Naive thymus-derived CD4-positive, alpha-beta T cell (primary cell): Measurements from ENCODE around the gene TC2N. TPM values are rescaled to one million over a fixed set of nuclear protein-coding genes. Genes with fewer than 3 reads are reported as not detected.

ENCODE experiments used
- ATAC-seq: fragments of 150-1000 bp; cut with Tn5 transposase; 2 replicates; pipeline ENCODE4 v1.10.0; 2021; ENCODE audit warnings: mild to moderate bottlenecking, moderate library complexity
- CTCF ChIA-PET: fragments of 350-600 bp; sonication (Branson Sonifier 250); formaldehyde crosslinking; loops from one replicate; lab custom pipeline; 2021; ENCODE audit warnings: antibody characterized with exemption; lab: Charles Lee
- POLR2A ChIA-PET: fragments of 350-600 bp; sonication (Branson Sonifier 250); formaldehyde crosslinking; loops from one replicate; lab custom pipeline; 2021; ENCODE audit warnings: antibody characterized with exemption, inconsistent platforms; lab: Charles Lee
- DNase-seq, 9 donors: peaks; one replicate each; pipeline versions ENCODE4 v3.0.0 to v3.0.0-alpha.2; 2020 to 2022; ENCODE audit warnings: mixed read lengths in 1 of 9
- H3K27ac ChIP-seq: one replicate; pipeline ENCODE4 v1.7.0; 2013; ENCODE audit warnings: mild to moderate bottlenecking, low read depth, low read length, moderate library complexity
- H3K27me3 ChIP-seq, 2 donors: one replicate each; pipeline ENCODE4 v1.7.0; 2013; ENCODE audit warnings: low read length in 2 of 2, mild to moderate bottlenecking in 2 of 2, moderate library complexity in 2 of 2; ENCODE audit not compliant: control insufficient read depth in 2 of 2, insufficient read depth in 2 of 2
- H3K36me3 ChIP-seq, 3 experiments: 1 replicate in 2 of 3; 2 replicates in 1 of 3; pipeline ENCODE4 v1.7.0; 2013; ENCODE audit warnings: low read length in 3 of 3, mild to moderate bottlenecking in 3 of 3, moderate library complexity in 1 of 3; ENCODE audit not compliant: insufficient read depth in 3 of 3, control insufficient read depth in 2 of 3
- H3K4me1 ChIP-seq, 2 donors: one replicate each; pipeline ENCODE4 v1.7.0; 2013; ENCODE audit warnings: low read length in 2 of 2, mild to moderate bottlenecking in 2 of 2, moderate library complexity in 1 of 2; ENCODE audit not compliant: control insufficient read depth in 2 of 2, insufficient read depth in 2 of 2
- H3K4me3 ChIP-seq: 2 replicates; pipeline ENCODE4 v1.7.0; 2013; ENCODE audit warnings: mild to moderate bottlenecking, low read length
- H3K9me3 ChIP-seq, 3 experiments: 1 replicate in 2 of 3; 2 replicates in 1 of 3; pipeline ENCODE4 v1.7.0; 2013; ENCODE audit warnings: low read length in 3 of 3; ENCODE audit not compliant: control insufficient read depth in 2 of 3
- H3K27ac Mint-ChIP-seq, 9 donors: one replicate each; pipeline ENCODE4 v1.8.0; 2020 to 2022; ENCODE audit warnings: mixed read lengths in 9 of 9, mild to moderate bottlenecking in 8 of 9, moderate library complexity in 5 of 9, inconsistent platforms in 2 of 9
- H3K27me3 Mint-ChIP-seq, 5 donors: one replicate each; pipeline ENCODE4 v1.8.0; 2021 to 2022; ENCODE audit warnings: mixed read lengths in 5 of 5, mild to moderate bottlenecking in 1 of 5
- H3K36me3 Mint-ChIP-seq, 5 donors: one replicate each; pipeline ENCODE4 v1.8.0; 2020 to 2022; ENCODE audit warnings: mixed read lengths in 5 of 5, mild to moderate bottlenecking in 3 of 5, inconsistent platforms in 1 of 5
- H3K4me1 Mint-ChIP-seq, 7 donors: one replicate each; pipeline ENCODE4 v1.8.0; 2020 to 2022; ENCODE audit warnings: mixed read lengths in 7 of 7, mild to moderate bottlenecking in 3 of 7, inconsistent platforms in 1 of 7
- H3K4me3 Mint-ChIP-seq, 10 donors: one replicate each; pipeline ENCODE4 v1.8.0; 2020 to 2022; ENCODE audit warnings: mild to moderate bottlenecking in 10 of 10, mixed read lengths in 10 of 10, moderate library complexity in 6 of 10, inconsistent platforms in 2 of 10
- H3K9me3 Mint-ChIP-seq, 11 donors: one replicate each; pipeline ENCODE4 v1.8.0; 2020 to 2022; ENCODE audit warnings: mixed read lengths in 11 of 11, mild to moderate bottlenecking in 4 of 11, inconsistent platforms in 1 of 11, moderate library complexity in 1 of 11
- intact Hi-C, 2 donors: fragments of 100-400 bp; cut with micrococcal nuclease; formaldehyde crosslinking; loops; one replicate each; pipeline ENCODE4 v1.15.1; 2023
- polyA plus RNA-seq, 2 donors: library from polyadenylated mRNA; unstranded; fragments of 300-500 nt; fragmentation: Illumina TruSeq; gene quantifications; one replicate each; pipeline ENCODE4 v1.2.3, GENCODE V29; 2021
- total RNA-seq, 6 experiments: library from RNA in 5 of 6; stranded (reverse) in 5 of 6; gene quantifications; 1 replicate in 5 of 6; 2 replicates in 1 of 6; pipeline ENCODE4 v1.2.3 and lab custom pipeline; 2021 to 2026

Gene TC2N
- total and polyA plus RNA-seq, 7 experiments from 2014 or later: 158 to 301 (median 193) TPM

- CTCF ChIA-PET: interaction anchor here (0.6 to 1.6 kb wide), 6 partner anchors 9 to 29 kb away, joined by 3 to 8 read pairs (median 4); no protein-coding TSS in a partner anchor
- peaks cover 36 to 53% (median 44%) of the 10 kb centered on the region in 7 donors for H3K4me1 Mint-ChIP-seq
These were observed 15.4 kb upstream of the TC2N start for GRCh38 chr14:91882776-91883175.

DNA sequence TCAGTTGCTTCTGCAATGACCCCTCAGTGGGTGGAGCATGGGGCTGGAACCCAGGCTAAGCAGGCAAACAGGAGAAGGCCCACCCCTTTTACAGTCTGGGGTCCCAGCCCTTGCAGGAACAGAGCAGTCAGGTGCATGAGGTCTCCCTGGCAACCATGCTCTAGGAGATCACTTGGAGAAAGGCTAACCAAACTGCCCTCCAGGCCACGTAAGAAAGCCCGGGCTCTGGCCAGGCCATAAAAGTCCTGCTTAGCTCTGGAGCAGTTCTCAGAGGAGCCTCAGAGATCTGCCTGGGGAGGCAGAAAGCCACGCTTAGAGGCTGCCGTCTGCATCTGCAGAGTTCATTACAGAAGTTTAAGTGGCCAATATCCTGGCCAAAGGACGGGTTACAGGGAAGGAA is 15.0 kb upstream of the TC2N start:
- intact Hi-C loops: no loop called here
- Mint-ChIP-seq H3K27ac (peak overlapping the region in 6 of 9 donors; percentile 13 to 72 (median 58)), H3K27me3 (no peaks in the 10 kb centered on the region)

More at GRCh38 chr14:91882776-91883175, 15.4 kb upstream of the TC2N start:
- peaks cover 0 to 5% (median 0%) of the 10 kb centered on the region in 11 donors for H3K9me3 Mint-ChIP-seq
- POLR2A ChIA-PET: interaction anchor here (0.9 to 5.3 kb wide), 7 partner anchors 9 to 29 kb away, joined by 3 to 71 read pairs (median 7); partner anchors contain the start of gene TC2N
- intact Hi-C loops: no loop called here
- DNase-seq (no peak), ATAC-seq (no peak)
- H3K4me3 Mint-ChIP-seq: no peak overlapping the region
- H3K36me3 ChIP-seq: no peaks in the 10 kb centered on the region
- H3K4me1 ChIP-seq: peaks cover 19 to 21% of the 10 kb centered on the region in 2 donors
- H3K27me3 Mint-ChIP-seq: no peaks in the 10 kb centered on the region
- no peaks in the 10 kb centered on the region for H3K9me3 ChIP-seq
- no peaks in the 10 kb centered on the region for H3K27me3 ChIP-seq
- no peak overlapping the region for H3K4me3 ChIP-seq
- H3K27ac ChIP-seq: no peak overlapping the region
- peaks cover 0 to 9% (median 0%) of the 10 kb centered on the region in 5 donors for H3K36me3 Mint-ChIP-seq
- H3K27ac Mint-ChIP-seq: peak overlapping the region in 5 of 9 donors; percentile 12 to 72 (median 40)

GRCh38 chr14:91879196-91879595 is 11.9 kb upstream of the TC2N start:
- ChIA-PET POLR2A (interaction anchor here (1.0 to 5.3 kb wide), 5 partner anchors 11 to 22 kb away, joined by 3 to 71 read pairs (median 9); partner anchors contain the start of gene TC2N), CTCF (interaction anchor here (0.7 to 1.0 kb wide), 2 partner anchors 12 to 34 kb away, joined by 3 to 5 read pairs; no protein-coding TSS in a partner anchor)
- H3K4me1 Mint-ChIP-seq: peaks cover 53 to 80% (median 76%) of the 10 kb centered on the region in 7 donors
- DNase-seq: no peak
- no peaks in the 10 kb centered on the region for H3K9me3 ChIP-seq
- H3K9me3 Mint-ChIP-seq: peaks cover 0 to 4% (median 0%) of the 10 kb centered on the region in 11 donors
- peaks cover 0 to 13% (median 0%) of the 10 kb centered on the region in 5 donors for H3K36me3 Mint-ChIP-seq
- H3K27me3 Mint-ChIP-seq: no peaks in the 10 kb centered on the region
- no peaks in the 10 kb centered on the region for H3K27me3 ChIP-seq
- peak overlapping the region in 2 of 10 donors; percentile 20 to 68 for H3K4me3 Mint-ChIP-seq
- no peaks in the 10 kb centered on the region for H3K36me3 ChIP-seq
- intact Hi-C loops: loop anchor here in 1 of 2 donors (10.0 kb wide), 2 partner anchors 554 to 776 kb away; no protein-coding TSS in a partner anchor
- no peak overlapping the region for H3K27ac ChIP-seq
- H3K4me1 ChIP-seq: peaks cover 33 to 54% of the 10 kb centered on the region in 2 donors
- H3K4me3 ChIP-seq: no peak overlapping the region
- ATAC-seq: no peak
- H3K27ac Mint-ChIP-seq: peak overlapping the region; percentile 1 to 100 (median 96)

More for the DNA sequence above, 15.0 kb upstream of the TC2N start:
- Mint-ChIP-seq H3K36me3 (peaks cover 0 to 9% (median 0%) of the 10 kb centered on the region in 5 donors), H3K9me3 (peaks cover 0 to 5% (median 0%) of the 10 kb centered on the region in 11 donors), H3K4me1 (peaks cover 40 to 58% (median 48%) of the 10 kb centered on the region in 7 donors), H3K4me3 (no peak overlapping the region)
- no peaks in the 10 kb centered on the region for H3K9me3 ChIP-seq
- ATAC-seq (no peak), DNase-seq (no peak)
- ChIA-PET POLR2A (interaction anchor here (0.9 to 5.3 kb wide), 7 partner anchors 9 to 28 kb away, joined by 3 to 71 read pairs (median 7); partner anchors contain the start of gene TC2N), CTCF (interaction anchor here (1.3 to 1.6 kb wide), 3 partner anchors 8 to 10 kb away, joined by 3 to 8 read pairs (median 4); no protein-coding TSS in a partner anchor)
- H3K27ac ChIP-seq: no peak overlapping the region
- no peaks in the 10 kb centered on the region for H3K27me3 ChIP-seq
- no peaks in the 10 kb centered on the region for H3K36me3 ChIP-seq
- peaks cover 19 to 25% of the 10 kb centered on the region in 2 donors for H3K4me1 ChIP-seq
- H3K4me3 ChIP-seq: no peak overlapping the region

DNA sequence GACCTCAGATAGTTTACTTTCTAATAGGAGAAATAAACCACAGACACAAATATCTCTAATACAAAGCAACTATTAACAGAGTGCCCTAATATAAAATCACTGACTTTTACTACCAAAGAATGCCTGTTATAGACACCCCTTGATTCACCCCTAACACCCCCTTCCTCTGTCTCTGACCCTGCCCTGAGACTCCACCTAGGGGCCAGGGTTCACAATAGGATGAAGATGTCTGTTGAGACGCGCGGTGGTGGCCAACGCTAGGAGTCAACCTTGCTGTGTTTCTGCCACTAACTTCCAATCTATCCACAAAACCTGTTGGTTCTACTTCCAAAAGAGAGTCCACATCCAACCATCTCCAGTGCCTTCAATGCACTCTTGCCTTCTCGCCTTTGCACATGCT is 10.9 kb upstream of the TC2N start:
- H3K27ac Mint-ChIP-seq: peak overlapping the region in 8 of 9 donors; percentile 20 to 100 (median 97)
- Histone ChIP-seq H3K27ac (no peak overlapping the region), H3K36me3 (no peaks in the 10 kb centered on the region), H3K9me3 (no peaks in the 10 kb centered on the region), H3K4me3 (no peak overlapping the region), H3K4me1 (peaks cover 41 to 62% of the 10 kb centered on the region in 2 donors), H3K27me3 (no peaks in the 10 kb centered on the region)
- DNase-seq (no peak), ATAC-seq (no peak)
- peak overlapping the region in 2 of 10 donors; percentile 9 to 89 for H3K4me3 Mint-ChIP-seq
- peaks cover 0 to 13% (median 0%) of the 10 kb centered on the region in 5 donors for H3K36me3 Mint-ChIP-seq
- intact Hi-C loops: loop anchor here in 1 of 2 donors (10.0 kb wide), 2 partner anchors 553 to 777 kb away; no protein-coding TSS in a partner anchor
- no peaks in the 10 kb centered on the region for H3K27me3 Mint-ChIP-seq
- H3K9me3 Mint-ChIP-seq: peaks cover 0 to 4% (median 0%) of the 10 kb centered on the region in 11 donors
- ChIA-PET POLR2A (interaction anchor here (2.7 to 7.5 kb wide), 4 partner anchors 10 to 19 kb away, joined by 15 to 245 read pairs (median 101); partner anchors contain the start of gene TC2N), CTCF (no interaction called here)
- peaks cover 61 to 88% (median 83%) of the 10 kb centered on the region in 7 donors for H3K4me1 Mint-ChIP-seq

DNA sequence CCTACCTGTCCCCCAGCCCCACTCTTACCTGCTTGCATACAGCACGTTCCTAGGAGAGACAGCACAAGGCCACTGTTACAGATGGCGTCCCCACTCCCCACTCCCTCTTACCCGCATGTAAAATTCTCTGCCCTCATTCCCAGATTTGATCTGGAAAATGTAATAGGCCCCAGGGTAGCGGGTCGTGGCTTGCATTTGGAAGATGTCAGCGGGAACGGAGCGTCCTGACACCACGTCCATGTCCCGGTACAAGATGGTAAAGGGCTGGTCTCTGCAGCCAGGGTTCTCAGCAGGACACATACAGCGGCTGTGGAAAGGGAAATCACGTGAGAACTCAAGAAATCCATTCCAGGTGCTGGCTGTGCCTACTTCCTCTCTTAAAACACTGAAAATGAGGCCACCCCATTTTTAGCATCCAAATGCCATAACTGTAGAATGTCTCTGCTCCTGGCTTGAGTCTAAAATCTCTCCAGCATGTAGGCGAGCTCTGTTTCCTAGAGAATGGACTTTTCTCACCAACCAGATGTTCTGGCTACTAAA is 10.1 kb upstream of the TC2N start:
- peak overlapping the region in 7 of 10 donors; percentile 19 to 89 (median 47) for H3K4me3 Mint-ChIP-seq
- ATAC-seq (no peak), DNase-seq (no peak)
- H3K27me3 ChIP-seq: no peaks in the 10 kb centered on the region
- CTCF ChIA-PET: no interaction called here
- POLR2A ChIA-PET: interaction anchor here (2.7 to 7.5 kb wide), 3 partner anchors 10 to 18 kb away, joined by 15 to 245 read pairs (median 131); partner anchors contain the start of gene TC2N
- intact Hi-C loops: loop anchor here in 1 of 2 donors (10.0 kb wide), 2 partner anchors 553 to 777 kb away; no protein-coding TSS in a partner anchor
- H3K4me3 ChIP-seq: no peak overlapping the region
- H3K4me1 Mint-ChIP-seq: peaks cover 67 to 94% (median 88%) of the 10 kb centered on the region in 7 donors
- H3K27ac ChIP-seq: no peak overlapping the region
- H3K9me3 Mint-ChIP-seq: peaks cover 0 to 4% (median 0%) of the 10 kb centered on the region in 11 donors
- H3K4me1 ChIP-seq: peaks cover 48 to 70% of the 10 kb centered on the region in 2 donors
- H3K27ac Mint-ChIP-seq: peak overlapping the region; percentile 30 to 100 (median 98)
- no peaks in the 10 kb centered on the region for H3K36me3 ChIP-seq
- H3K36me3 Mint-ChIP-seq: peaks cover 0 to 13% (median 0%) of the 10 kb centered on the region in 5 donors
- H3K9me3 ChIP-seq: no peaks in the 10 kb centered on the region
- H3K27me3 Mint-ChIP-seq: no peaks in the 10 kb centered on the region

DNA sequence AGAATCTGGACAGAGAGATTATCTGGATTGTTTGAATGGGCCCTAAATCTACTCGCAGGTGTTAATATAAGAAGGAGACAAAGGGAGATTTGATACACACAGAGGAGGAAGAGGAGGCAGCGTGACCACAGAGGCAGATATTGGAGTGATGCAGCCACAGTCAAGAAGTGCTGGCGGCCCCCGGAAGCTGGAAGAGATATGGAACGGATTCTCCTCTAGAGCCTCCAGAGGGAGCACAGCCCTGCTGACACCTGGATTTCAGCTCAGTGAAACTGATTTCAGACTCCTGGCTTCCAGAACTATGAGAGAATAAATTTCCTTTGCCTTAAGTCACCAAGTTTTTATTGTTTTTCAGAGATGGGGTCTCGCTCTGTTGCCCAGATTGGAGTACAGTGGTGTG is 9.2 kb upstream of the TC2N start:
- H3K4me1 ChIP-seq: peaks cover 57 to 78% of the 10 kb centered on the region in 2 donors
- H3K4me3 ChIP-seq: no peak overlapping the region
- ATAC-seq (no peak), DNase-seq (no peak)
- H3K27ac ChIP-seq: no peak overlapping the region
- Mint-ChIP-seq H3K27me3 (no peaks in the 10 kb centered on the region), H3K36me3 (peaks cover 0 to 13% (median 0%) of the 10 kb centered on the region in 5 donors), H3K27ac (peak overlapping the region; percentile 29 to 100 (median 98)), H3K4me3 (peak overlapping the region in 2 of 10 donors; percentile 10 to 89), H3K4me1 (peaks cover 75 to 100% (median 96%) of the 10 kb centered on the region in 7 donors), H3K9me3 (peaks cover 0 to 4% (median 0%) of the 10 kb centered on the region in 11 donors)
- intact Hi-C loops: loop anchor here in 1 of 2 donors (10.0 kb wide), 2 partner anchors 552 to 778 kb away; no protein-coding TSS in a partner anchor
- no peaks in the 10 kb centered on the region for H3K27me3 ChIP-seq
- no peaks in the 10 kb centered on the region for H3K36me3 ChIP-seq
- H3K9me3 ChIP-seq: no peaks in the 10 kb centered on the region
- ChIA-PET POLR2A (interaction anchor here (0.7 to 7.5 kb wide), 4 partner anchors 9 to 36 kb away, joined by 4 to 245 read pairs (median 73); partner anchors contain the start of gene TC2N), CTCF (interaction anchor here (0.6 to 1.0 kb wide), 2 partner anchors 35 to 1842 kb away, joined by 3 to 5 read pairs; no protein-coding TSS in a partner anchor)
